ENCODE measurements around the gene OXCT2.

The OXCT2 gene

DNA sequence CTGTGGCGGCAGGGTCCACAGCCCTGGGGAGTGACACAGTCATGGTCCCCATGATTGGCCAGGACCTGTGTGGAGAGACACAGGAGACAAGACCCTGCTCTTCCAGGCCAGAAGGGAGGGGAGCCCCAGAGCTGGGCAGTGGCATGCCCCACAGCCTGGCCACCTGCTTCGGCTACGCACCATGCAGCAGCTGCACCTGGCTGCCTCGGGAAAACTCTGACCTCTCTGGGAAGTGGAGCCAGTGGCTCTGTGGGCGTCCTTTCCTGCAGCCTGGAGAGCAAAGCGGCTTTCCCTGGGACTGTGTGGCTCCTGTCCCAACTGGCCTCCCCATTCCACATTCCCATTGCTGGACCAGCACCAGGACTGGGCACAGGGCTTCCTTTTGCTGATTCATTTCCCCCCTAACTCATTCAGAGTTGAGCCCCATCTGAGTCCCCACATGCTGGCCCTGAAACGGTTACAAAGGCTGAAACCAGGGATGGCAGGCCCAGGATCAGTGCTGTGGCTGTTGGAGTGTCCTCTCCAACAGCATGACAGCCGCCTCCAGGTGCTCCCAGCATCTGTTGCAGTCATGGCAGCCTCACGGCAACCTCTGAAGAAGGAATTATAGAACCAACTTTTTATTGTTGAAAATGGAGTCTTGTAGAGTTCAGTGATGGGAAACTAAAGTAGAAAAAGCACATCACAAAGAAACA is 15.0 kb downstream of the OXCT2 start:
- in situ Hi-C loops (cut with MboI; ENCODE audit: low pct_unique_long_range_greater_than_20kb, low sequenced_read_pairs, unreplicated experiment), result no loop called here
- no peak for DNase-seq (ENCODE audit: low spot score)
- TF ChIP-seq, protein P1, sequence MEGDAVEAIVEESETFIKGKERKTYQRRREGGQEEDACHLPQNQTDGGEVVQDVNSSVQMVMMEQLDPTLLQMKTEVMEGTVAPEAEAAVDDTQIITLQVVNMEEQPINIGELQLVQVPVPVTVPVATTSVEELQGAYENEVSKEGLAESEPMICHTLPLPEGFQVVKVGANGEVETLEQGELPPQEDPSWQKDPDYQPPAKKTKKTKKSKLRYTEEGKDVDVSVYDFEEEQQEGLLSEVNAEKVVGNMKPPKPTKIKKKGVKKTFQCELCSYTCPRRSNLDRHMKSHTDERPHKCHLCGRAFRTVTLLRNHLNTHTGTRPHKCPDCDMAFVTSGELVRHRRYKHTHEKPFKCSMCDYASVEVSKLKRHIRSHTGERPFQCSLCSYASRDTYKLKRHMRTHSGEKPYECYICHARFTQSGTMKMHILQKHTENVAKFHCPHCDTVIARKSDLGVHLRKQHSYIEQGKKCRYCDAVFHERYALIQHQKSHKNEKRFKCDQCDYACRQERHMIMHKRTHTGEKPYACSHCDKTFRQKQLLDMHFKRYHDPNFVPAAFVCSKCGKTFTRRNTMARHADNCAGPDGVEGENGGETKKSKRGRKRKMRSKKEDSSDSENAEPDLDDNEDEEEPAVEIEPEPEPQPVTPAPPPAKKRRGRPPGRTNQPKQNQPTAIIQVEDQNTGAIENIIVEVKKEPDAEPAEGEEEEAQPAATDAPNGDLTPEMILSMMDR (IDR thresholded peaks at IDR 0.05; ENCODE audit: extremely low read depth, insufficient read depth, missing control alignments), result no peak

DNA sequence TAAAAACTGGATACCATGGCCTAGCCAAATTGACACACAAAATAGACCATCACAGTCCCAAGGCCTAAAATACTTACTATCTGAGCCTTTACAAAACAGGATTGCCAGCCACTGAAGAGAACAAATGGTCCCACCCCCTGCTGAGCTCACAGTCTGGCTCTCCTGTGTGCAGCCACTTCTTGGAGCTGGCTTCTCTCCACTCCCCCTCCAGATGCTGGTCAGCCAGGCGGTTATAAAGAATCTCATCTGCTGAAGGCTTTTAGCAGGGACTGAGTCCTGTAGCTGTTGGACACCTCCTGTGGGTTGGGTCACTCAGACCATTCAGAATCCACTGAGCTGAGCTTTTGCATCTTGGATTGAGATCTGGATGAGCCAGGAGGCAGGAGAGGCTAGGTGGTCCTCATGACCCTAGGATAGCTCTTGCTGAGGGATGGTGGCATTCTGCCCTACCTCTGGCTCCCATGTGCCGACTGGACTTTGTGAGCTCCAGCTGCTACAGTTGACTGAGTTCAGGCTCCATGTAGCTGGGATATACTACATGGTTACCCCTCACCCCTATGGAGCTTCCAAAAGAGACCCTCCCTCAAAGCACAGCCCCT is 16.1 kb downstream of the OXCT2 start:
- in situ Hi-C loops (cut with MboI; ENCODE audit: low pct_unique_long_range_greater_than_20kb, low sequenced_read_pairs, unreplicated experiment), result no loop called here
- no peak for DNase-seq (ENCODE audit: low spot score)
- TF ChIP-seq, protein P1 (IDR thresholded peaks at IDR 0.05; ENCODE audit: extremely low read depth, insufficient read depth, missing control alignments), result no peak

DNA sequence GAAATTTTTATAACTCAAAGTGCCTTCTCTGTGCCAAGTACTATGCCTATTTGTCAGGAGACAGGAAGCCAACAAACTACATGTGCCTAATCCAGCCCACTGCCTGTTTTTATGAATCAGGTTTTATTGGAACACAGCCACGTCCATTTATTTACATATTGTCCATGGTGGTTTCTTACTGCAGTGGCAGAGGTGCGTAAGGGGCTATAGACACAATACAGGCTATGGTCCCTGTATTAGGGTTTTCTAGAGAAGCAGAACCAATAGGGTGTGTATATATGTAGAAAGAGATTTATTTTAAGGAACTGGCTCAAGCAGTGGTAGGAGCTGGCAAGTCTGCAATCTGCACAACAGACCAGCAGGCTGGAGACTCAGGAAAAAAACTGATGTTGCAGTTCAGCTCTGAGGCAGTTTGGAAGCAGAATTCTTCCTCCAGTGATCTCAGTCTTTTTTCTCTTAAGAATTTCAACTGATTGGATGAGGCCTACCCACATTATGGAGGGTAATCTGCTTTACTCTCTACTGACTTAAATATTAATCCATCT is 17.1 kb downstream of the OXCT2 start:
- DNase-seq (ENCODE audit: low spot score), result no peak
- TF ChIP-seq, protein P1 (IDR thresholded peaks at IDR 0.05; ENCODE audit: extremely low read depth, insufficient read depth, missing control alignments), result no peak
- in situ Hi-C loops (cut with MboI; ENCODE audit: low pct_unique_long_range_greater_than_20kb, low sequenced_read_pairs, unreplicated experiment), result no loop called here

DNA sequence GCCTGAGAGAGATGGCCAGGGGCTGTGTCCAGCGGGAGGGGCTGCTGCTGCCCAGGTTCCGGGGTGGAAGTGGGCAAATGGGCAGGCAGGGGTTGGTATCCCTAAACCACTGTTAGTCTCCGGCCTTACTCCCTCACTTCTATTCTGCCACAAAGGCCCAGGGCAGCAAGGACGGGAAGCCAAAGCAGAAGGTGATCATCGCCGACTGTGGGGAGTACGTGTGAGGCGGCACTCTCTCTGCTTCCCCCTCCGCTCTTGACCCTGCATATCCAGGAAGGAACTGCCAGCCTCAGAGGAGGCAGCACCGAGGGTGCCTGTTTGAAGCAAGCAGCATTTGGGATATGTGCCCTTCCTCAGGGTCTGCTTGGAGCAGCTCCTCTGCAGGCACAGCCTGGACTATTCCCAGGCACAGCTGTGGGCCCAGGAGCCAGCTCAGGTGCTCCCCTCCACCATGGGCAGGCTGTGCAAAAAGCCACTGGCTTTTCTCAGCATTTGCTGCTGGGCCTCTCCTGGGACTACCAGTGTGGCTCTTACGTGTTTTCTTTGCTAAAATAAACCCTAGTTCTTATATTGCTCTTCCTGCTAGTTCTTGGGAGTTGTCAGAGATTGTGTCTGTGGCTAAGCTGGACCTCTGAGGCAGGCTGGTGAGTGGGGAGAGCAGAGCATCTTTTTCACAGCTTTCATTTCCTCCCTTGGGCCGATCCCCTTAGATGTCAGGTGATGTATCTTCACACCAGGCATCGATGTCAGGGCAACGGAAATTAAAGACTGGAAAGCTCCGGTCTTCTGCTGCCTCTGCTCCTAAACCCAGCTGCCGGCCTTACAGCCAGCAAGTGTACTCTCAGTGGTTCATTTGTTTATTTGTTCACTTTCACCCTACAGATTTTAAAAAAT is 17.8 kb downstream of the OXCT2 start:
- TF ChIP-seq, protein P1 (IDR thresholded peaks at IDR 0.05; ENCODE audit: extremely low read depth, insufficient read depth, missing control alignments), result no peak
- no peak for DNase-seq (ENCODE audit: low spot score)
- in situ Hi-C loops (cut with MboI; ENCODE audit: low pct_unique_long_range_greater_than_20kb, low sequenced_read_pairs, unreplicated experiment), result no loop called here

DNA sequence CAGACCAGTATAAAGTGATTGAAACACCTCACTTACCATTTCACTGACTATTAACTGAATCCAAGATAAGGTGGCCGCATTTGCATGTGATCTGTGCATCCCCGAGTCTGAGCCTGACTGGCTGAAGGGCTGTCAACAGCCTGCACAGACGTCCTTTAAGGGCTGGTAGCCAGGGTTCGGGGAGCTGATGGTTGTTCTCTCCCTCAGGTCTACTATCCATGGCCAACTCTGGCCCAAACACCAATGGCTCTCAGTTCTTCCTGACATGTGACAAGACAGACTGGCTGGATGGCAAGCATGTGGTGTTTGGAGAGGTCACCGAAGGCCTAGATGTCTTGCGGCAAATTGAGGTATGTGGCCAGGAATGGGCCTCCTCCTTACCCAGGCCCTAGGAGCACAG is 18.4 kb downstream of the OXCT2 start:
- TF ChIP-seq, protein P1 (IDR thresholded peaks at IDR 0.05; ENCODE audit: extremely low read depth, insufficient read depth, missing control alignments), result no peak
- in situ Hi-C loops (cut with MboI; ENCODE audit: low pct_unique_long_range_greater_than_20kb, low sequenced_read_pairs, unreplicated experiment), result no loop called here
- no peak for DNase-seq (ENCODE audit: low spot score)

DNA sequence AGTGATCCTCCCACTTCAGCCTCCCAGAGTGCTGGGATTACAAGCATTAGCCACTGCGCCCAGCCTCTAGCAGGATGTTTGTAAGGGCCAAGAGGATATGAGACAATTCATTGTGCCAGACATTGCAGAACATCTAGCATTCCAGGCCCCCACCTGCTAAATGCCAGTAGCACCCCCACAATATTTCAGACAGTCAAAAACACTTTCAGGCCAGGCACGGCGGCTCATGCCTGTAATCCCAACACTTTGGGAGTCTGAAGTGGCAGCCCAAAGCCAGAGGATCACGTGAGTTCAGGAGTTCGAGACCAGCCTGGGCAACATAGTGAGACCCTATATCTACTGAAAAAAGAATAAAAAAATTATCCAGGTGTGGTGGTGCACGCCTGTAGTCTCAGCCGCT is 19.6 kb downstream of the OXCT2 start:
- TF ChIP-seq, protein P1 (IDR thresholded peaks at IDR 0.05; ENCODE audit: extremely low read depth, insufficient read depth, missing control alignments), result no peak
- no peak for DNase-seq (ENCODE audit: low spot score)
- in situ Hi-C loops (cut with MboI; ENCODE audit: low pct_unique_long_range_greater_than_20kb, low sequenced_read_pairs, unreplicated experiment), result no loop called here
